A549 (cell line): ENCODE data around the gene ZNF106. TPM values are rescaled to one million over a fixed set of nuclear protein-coding genes. Genes with fewer than 3 reads are reported as not detected.

Source experiments
- ATAC-seq, 2 experiments: fragments of 200-7000 bp in 1 of 2; fragments of >200 bp in 1 of 2; cut with Nextera tagmentation in 1 of 2; cut with Tn5 transposase in 1 of 2; 3 replicates each; pipeline versions ENCODE4 v1.8.0 to v1.9.1; 2018 to 2020; ENCODE audit warnings: mild to moderate bottlenecking in 1 of 2, moderate library complexity in 1 of 2
- CTCF ChIA-PET: fragments of 300-600 bp; sonication (Branson Sonifier 250); formaldehyde crosslinking; extraction: SDS; loops from one replicate; lab custom pipeline; 2021; ENCODE audit warnings: antibody characterized with exemption, inconsistent platforms; lab: Yijun Ruan, JAX
- POLR2A ChIA-PET: fragments of 350-600 bp; formaldehyde crosslinking; extraction: SDS; loops from one replicate; lab custom pipeline; 2021; ENCODE audit warnings: antibody characterized with exemption, inconsistent platforms; lab: Yijun Ruan, JAX
- DNase-seq, 2 experiments: peaks; one replicate each; pipeline versions ENCODE4 v3.0.0 to v3.0.0-alpha.2; 2011 to 2016; ENCODE audit warnings: low read depth in 1 of 2, low spot score in 1 of 2
- FAIRE-seq: peaks from 2 replicates; lab custom pipeline; 2011; peaks lifted over from hg19 to GRCh38; lab: Jason Lieb, UNC
- H3K27ac ChIP-seq, 2 experiments: fragments of >200 bp; sonication (Bioruptor Twin); formaldehyde crosslinking; 3 replicates each; pipeline ENCODE4 v1.5.1; 2016 to 2017
- H3K4me1 ChIP-seq: fragments of >200 bp; sonication (Bioruptor Twin); formaldehyde crosslinking; 3 replicates; pipeline ENCODE4 v1.6.1; 2016
- H3K4me2 ChIP-seq: fragments of >200 bp; sonication (Bioruptor Twin); formaldehyde crosslinking; 3 replicates; pipeline ENCODE4 v1.6.1; 2016
- H3K4me3 ChIP-seq: fragments of >200 bp; sonication (Bioruptor Twin); formaldehyde crosslinking; 3 replicates; pipeline ENCODE4 v1.5.1; 2016
- H3K9me3 ChIP-seq: fragments of >200 bp; sonication (Bioruptor Twin); formaldehyde crosslinking; 3 replicates; pipeline ENCODE4 v1.6.1; 2016
- CBX2 ChIP-seq: fragments of 200-600 bp; sonication (generic); IDR thresholded peaks from 2 replicates; pipeline ENCODE4 v1.6.1; 2016; ENCODE audit warnings: low read depth, mild to moderate bottlenecking, borderline replicate concordance
- CHD4 ChIP-seq: fragments of 200-600 bp; sonication (generic); IDR thresholded peaks from 2 replicates; pipeline ENCODE4 v1.6.1; 2016; ENCODE audit warnings: antibody characterized with exemption, mild to moderate bottlenecking, borderline replicate concordance
- EP300 ChIP-seq, 2 experiments: fragments of >200 bp; sonication (Bioruptor Twin); formaldehyde crosslinking; IDR thresholded peaks; 2 replicates in 1 of 2; 3 replicates in 1 of 2; pipeline ENCODE4 v1.6.1; 2016 to 2017
- ESRRA ChIP-seq: fragments of 150-350 bp; IDR thresholded peaks from 2 replicates; pipeline ENCODE4 v1.6.1; 2014; ENCODE audit warnings: mild to moderate bottlenecking, low read length, borderline replicate concordance
- GATA3 ChIP-seq: IDR thresholded peaks from 2 replicates; pipeline ENCODE4 v1.6.1; 2012; ENCODE audit warnings: borderline replicate concordance
- HDAC2 ChIP-seq: fragments of 200-600 bp; sonication (generic); IDR thresholded peaks from 2 replicates; pipeline ENCODE4 v1.6.1; 2016
- HOXB5 ChIP-seq: fragments of 250-450 bp; sonication (Bioruptor Pico); IDR thresholded peaks from 2 replicates; pipeline ENCODE4 v1.5.0; 2020; ENCODE audit warnings: mild to moderate bottlenecking, moderate library complexity
- JUN ChIP-seq, 2 experiments: fragments of >200 bp; sonication (Bioruptor Twin); formaldehyde crosslinking; IDR thresholded peaks; 2 replicates in 1 of 2; 3 replicates in 1 of 2; pipeline ENCODE4 v1.6.1; 2016 to 2017
- JUNB ChIP-seq: fragments of >200 bp; sonication (Bioruptor Twin); formaldehyde crosslinking; IDR thresholded peaks from 2 replicates; pipeline ENCODE4 v1.6.1; 2016
- NFE2L2 ChIP-seq: fragments of 150-350 bp; conservative IDR thresholded peaks from 2 replicates; pipeline ENCODE4 v1.6.1; 2014; ENCODE audit warnings: low read length
- POLR2A ChIP-seq: IDR thresholded peaks from 2 replicates; pipeline ENCODE4 v1.6.1; 2012; ENCODE audit warnings: mild to moderate bottlenecking, low read length
- RNF2 ChIP-seq: fragments of 200-600 bp; sonication (generic); IDR thresholded peaks from 2 replicates; pipeline ENCODE4 v1.6.1; 2016; ENCODE audit warnings: low read depth, mild to moderate bottlenecking, antibody characterized with exemption, moderate library complexity, borderline replicate concordance
- TFCP2L1 ChIP-seq: fragments of 250-450 bp; sonication (Bioruptor Pico); IDR thresholded peaks from 2 replicates; pipeline ENCODE4 v1.5.0; 2021; ENCODE audit warnings: mild to moderate bottlenecking
- WGBS: methylation state at CpG from one replicate; pipeline ENCODE4 v1.1.6; 2017; ENCODE audit errors: missing lambda C conversion rate; 5-methylcytosine and 5-hydroxymethylcytosine counted together
- polyA plus RNA-seq, 4 experiments: library from polyadenylated mRNA; depleted of rRNA in 3 of 4; stranded (reverse); fragments of >200 nt; fragmentation: RNase III in 1 of 4; extraction: RNeasy Plus Mini Kit Qiagen cat#74134 plus additional on column Dnase treatment in 1 of 4; gene quantifications; 2 replicates in 3 of 4; 3 replicates in 1 of 4; pipeline ENCODE4 v1.2.3, GENCODE V29; 2011 to 2017
- TF ChIP-seq, protein P1 (sequence below): fragments of >200 bp; sonication (Bioruptor Twin); formaldehyde crosslinking; IDR thresholded peaks from 3 replicates; pipeline ENCODE4 v1.5.1; 2016
- TF ChIP-seq, protein P2 (sequence below): fragments of 450-650 bp; IDR thresholded peaks from 2 replicates; pipeline ENCODE4 v1.6.1; 2014; ENCODE audit warnings: antibody characterized with exemption
- TF ChIP-seq, protein P3 (sequence below): IDR thresholded peaks from 2 replicates; pipeline ENCODE4 v1.6.1; 2012; ENCODE audit warnings: low read depth, borderline replicate concordance
- TF ChIP-seq, protein P4 (sequence below): fragments of >200 bp; sonication (Bioruptor Twin); formaldehyde crosslinking; IDR thresholded peaks from 3 replicates; pipeline ENCODE4 v1.6.1; 2016
- TF ChIP-seq, protein P5 (sequence below): IDR thresholded peaks from 2 replicates; pipeline ENCODE4 v1.6.1; 2012

Gene ZNF106
- polyA plus RNA-seq, 2 of the 4 experiments (the other 2 are of a cell fraction), result 7.8 to 19.3 TPM

DNA sequence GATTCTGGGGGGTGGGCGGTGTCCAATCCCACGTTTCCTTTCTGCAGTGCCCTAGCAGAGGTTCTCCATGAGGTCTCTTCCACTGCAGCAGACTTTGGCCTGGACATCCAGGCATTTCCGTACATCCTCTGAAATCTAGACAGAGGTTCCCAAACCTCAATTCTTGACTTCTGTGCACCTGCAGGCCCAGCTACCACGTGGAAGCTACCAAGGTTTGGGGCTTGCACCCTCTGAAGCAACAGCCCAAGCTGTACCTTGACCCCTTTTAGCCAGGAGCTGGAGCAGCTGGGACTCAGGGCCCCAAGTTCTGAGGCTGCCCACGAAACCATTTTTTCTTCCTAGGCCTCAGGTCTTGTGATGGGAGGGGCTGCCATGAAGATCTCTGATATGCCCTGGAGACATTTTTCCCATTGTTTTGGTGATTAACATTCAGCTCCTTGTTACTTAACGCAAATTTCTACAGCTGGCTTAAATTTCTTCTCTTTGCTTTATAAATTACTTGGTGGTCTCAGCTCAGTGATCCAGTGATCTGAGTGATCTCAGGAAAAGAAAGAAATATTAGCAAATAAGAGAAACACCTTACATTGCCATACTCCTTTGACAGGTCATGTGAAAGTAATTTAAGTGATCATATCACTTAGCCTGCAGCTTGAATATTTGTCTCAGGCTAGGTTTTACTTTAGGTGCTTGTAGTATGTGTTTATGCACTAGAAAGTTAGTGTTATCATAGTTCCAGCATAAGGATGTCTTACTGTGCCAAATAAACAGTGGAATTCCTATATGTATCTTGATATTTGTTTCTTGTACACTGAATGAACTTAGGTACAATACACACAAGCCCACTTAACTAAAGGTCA, 7.5 kb upstream of the ZNF106 start (continued):
- TF ChIP-seq CBX2, result no peak
- TF ChIP-seq, protein P1, sequence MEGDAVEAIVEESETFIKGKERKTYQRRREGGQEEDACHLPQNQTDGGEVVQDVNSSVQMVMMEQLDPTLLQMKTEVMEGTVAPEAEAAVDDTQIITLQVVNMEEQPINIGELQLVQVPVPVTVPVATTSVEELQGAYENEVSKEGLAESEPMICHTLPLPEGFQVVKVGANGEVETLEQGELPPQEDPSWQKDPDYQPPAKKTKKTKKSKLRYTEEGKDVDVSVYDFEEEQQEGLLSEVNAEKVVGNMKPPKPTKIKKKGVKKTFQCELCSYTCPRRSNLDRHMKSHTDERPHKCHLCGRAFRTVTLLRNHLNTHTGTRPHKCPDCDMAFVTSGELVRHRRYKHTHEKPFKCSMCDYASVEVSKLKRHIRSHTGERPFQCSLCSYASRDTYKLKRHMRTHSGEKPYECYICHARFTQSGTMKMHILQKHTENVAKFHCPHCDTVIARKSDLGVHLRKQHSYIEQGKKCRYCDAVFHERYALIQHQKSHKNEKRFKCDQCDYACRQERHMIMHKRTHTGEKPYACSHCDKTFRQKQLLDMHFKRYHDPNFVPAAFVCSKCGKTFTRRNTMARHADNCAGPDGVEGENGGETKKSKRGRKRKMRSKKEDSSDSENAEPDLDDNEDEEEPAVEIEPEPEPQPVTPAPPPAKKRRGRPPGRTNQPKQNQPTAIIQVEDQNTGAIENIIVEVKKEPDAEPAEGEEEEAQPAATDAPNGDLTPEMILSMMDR, result no peak

DNA sequence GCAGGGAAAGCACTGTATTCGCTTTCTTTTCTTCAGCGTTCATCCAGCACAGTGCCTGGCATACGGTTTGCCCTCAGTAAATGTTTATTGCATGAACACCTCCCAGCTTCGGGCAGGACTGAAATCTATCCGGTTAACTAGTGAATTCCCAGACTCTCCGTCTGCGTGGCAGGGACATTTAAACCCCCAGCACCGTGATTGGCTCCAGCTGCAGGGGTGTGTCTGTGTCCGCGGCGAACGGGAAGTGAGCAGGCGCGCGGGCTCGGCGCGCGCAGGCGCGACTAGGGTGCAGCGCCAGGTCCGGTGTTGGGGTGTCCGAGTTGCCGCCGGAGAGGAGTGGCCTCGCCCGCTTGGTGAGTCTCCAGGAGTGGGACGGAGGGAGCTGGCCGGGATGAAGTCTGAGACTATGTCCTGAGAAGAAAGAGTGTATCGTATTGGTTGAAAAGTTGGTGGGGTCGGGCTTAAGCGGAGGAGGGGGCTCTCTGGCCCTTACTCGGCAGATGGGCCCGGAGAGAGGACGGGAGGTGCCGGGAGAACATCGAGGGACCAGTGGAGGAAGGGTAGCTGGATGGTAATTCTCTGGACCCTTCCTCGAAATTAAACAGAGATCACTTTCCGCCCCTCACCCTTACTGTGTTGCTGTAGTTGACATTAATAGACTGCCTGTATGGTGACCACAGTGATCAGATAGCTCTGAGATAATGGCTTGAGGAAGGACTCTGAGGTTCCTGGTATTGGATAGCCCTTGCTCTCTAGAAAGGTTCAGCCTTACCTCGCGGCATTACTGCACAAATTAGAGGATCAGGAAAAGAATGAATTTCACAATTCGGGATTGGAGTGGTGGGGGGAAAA, 4.6 kb upstream of the ZNF106 start, which contains the start of gene SNAP23:
Gene SNAP23 (plus strand): TSS at position 274 of the 852 bp plus-strand sequence. CDS start 16,213 bp downstream, outside the sequence.
- no peak for FAIRE-seq
- Histone ChIP-seq H3K4me2 (peak within 1 kb of the TSS; percentile 93), H3K4me3 (peak within 1 kb of the TSS; percentile 62), H3K4me1 (peaks cover 11% of the 10 kb centered on the region), H3K9me3 (no peaks in the 10 kb centered on the region), H3K27ac (peak within 1 kb of the TSS; percentile 78 to 89)
- POLR2A ChIA-PET, result interaction anchor here (0.6 to 1.2 kb wide), 3 partner anchors 55 to 222 kb away, joined by 3 to 5 read pairs (median 3); partner anchors contain the start of genes GANC, STARD9 and TMEM87A
- peak; percentile 98 for ATAC-seq
- TF ChIP-seq, protein P2, sequence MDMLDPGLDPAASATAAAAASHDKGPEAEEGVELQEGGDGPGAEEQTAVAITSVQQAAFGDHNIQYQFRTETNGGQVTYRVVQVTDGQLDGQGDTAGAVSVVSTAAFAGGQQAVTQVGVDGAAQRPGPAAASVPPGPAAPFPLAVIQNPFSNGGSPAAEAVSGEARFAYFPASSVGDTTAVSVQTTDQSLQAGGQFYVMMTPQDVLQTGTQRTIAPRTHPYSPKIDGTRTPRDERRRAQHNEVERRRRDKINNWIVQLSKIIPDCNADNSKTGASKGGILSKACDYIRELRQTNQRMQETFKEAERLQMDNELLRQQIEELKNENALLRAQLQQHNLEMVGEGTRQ, result no peak
- TF ChIP-seq, protein P3, sequence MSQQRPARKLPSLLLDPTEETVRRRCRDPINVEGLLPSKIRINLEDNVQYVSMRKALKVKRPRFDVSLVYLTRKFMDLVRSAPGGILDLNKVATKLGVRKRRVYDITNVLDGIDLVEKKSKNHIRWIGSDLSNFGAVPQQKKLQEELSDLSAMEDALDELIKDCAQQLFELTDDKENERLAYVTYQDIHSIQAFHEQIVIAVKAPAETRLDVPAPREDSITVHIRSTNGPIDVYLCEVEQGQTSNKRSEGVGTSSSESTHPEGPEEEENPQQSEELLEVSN, result 0 out of 2 replicates have a peak, but pooled peaks have one; percentile 18
- TF ChIP-seq JUN (IDR thresholded peaks at IDR 0.05) (peak in 1 of 2 experiments; percentile 33; a peak in 1 of 5 replicates), NFE2L2 (no peak), GATA3 (no peak), ESRRA (no peak), HDAC2 (no peak), POLR2A (peak; percentile 54), HOXB5 (CRISPR knock-in tag) (no peak), RNF2 (no peak), JUNB (no peak)
- TF ChIP-seq, protein P4, sequence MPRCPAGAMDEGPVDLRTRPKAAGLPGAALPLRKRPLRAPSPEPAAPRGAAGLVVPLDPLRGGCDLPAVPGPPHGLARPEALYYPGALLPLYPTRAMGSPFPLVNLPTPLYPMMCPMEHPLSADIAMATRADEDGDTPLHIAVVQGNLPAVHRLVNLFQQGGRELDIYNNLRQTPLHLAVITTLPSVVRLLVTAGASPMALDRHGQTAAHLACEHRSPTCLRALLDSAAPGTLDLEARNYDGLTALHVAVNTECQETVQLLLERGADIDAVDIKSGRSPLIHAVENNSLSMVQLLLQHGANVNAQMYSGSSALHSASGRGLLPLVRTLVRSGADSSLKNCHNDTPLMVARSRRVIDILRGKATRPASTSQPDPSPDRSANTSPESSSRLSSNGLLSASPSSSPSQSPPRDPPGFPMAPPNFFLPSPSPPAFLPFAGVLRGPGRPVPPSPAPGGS, result peak; percentile 27; the same call in 1 of the 3 replicates
- TF ChIP-seq, protein P5, sequence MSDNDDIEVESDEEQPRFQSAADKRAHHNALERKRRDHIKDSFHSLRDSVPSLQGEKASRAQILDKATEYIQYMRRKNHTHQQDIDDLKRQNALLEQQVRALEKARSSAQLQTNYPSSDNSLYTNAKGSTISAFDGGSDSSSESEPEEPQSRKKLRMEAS, result peak; percentile 55
- 1% methylated on average over 22 of the region's 43 CpGs for WGBS
- CTCF ChIA-PET, result interaction anchor here (1.4 kb wide), 1 partner anchor 9 kb away, joined by 4 read pairs; no protein-coding TSS in a partner anchor
- DNase-seq, result peak; percentile 84 to 92

DNA sequence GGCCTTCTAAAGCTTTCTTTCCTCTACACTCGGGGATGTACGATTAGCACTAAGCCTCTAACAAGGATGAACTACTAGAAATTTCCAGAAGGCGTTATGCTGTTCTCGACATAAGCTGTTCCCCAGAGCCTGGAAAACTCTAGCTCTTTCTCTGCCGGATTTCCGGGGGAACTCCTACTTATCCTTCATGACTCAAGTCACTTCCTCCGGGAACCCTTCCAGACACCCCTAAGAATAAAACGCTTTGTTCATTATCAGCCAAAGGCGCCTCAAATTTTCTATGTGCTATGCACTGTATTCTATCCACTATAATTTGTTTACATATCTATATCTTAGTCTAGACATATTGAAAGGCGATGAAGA, 4.0 kb upstream of the ZNF106 start:
- Histone ChIP-seq H3K4me1 (peaks cover 13% of the 10 kb centered on the region), H3K9me3 (no peaks in the 10 kb centered on the region), H3K27ac (peak overlapping the region; percentile 78 to 89), H3K4me3 (peak overlapping the region; percentile 62), H3K4me2 (peak overlapping the region; percentile 93)
- CTCF ChIA-PET, result interaction anchor here (0.6 kb wide), 1 partner anchor 16 kb away, joined by 3 read pairs; no protein-coding TSS in a partner anchor
- WGBS, result 5% methylated on average over 10 of the region's 10 CpGs
- peak; percentile 25 to 26 for DNase-seq
- no peak for TF ChIP-seq EP300 (IDR thresholded peaks at IDR 0.05)
- TF ChIP-seq CHD4, result no peak
- TF ChIP-seq TFCP2L1 (CRISPR knock-in tag), result no peak
- peak; percentile 33 to 63; a peak in 5 of 6 replicates for ATAC-seq
- POLR2A ChIA-PET, result interaction anchor here (0.6 to 1.2 kb wide), 3 partner anchors 56 to 222 kb away, joined by 3 to 5 read pairs (median 3); partner anchors contain the start of genes GANC, STARD9 and TMEM87A
- no peak for FAIRE-seq
